HG03575 (cell line): ENCODE measurements around the gene TMEM63A.
"Not testable (repeated sequence)": the region's sequence is repeated elsewhere in the genome, so short reads cannot be mapped to it uniquely, and the experiment has no call there.

ENCODE experiments used
- ATAC-seq: cut with Tn5 transposase; IDR thresholded peaks from one replicate; pipeline ENCODE4 v1.9.1; 2021; ENCODE audit not compliant: unreplicated experiment, insufficient number of reproducible peaks, low FRiP score; ENCODE audit errors: extremely low read depth

The TMEM63A gene

GRCh38 chr1:225834417-225835329, 47.5 kb downstream of the TMEM63A start:
- no peak for ATAC-seq

- ATAC-seq, result no peak
These were observed 51.3 kb downstream of the TMEM63A start for GRCh38 chr1:225830841-225831240.

GRCh38 chr1:225828706-225829345, 53.4 kb downstream of the TMEM63A start:
- ATAC-seq, result no peak

GRCh38 chr1:225827076-225827475, 55.1 kb downstream of the TMEM63A start:
- no peak for ATAC-seq

GRCh38 chr1:225825607-225826007, 56.6 kb downstream of the TMEM63A start:
- ATAC-seq, result no peak

GRCh38 chr1:225825078-225825477, 57.1 kb downstream of the TMEM63A start:
- ATAC-seq, result no peak

- ATAC-seq, result no peak
These were observed 57.6 kb downstream of the TMEM63A start for GRCh38 chr1:225824533-225824941.

- no peak for ATAC-seq
These were observed 58.3 kb downstream of the TMEM63A start for GRCh38 chr1:225823811-225824261.

GRCh38 chr1:225822655-225823403, 59.4 kb downstream of the TMEM63A start:
- ATAC-seq, result no peak

- ATAC-seq, result no peak
These were observed 61.6 kb downstream of the TMEM63A start for GRCh38 chr1:225820522-225821120.

GRCh38 chr1:225819346-225820192, 62.6 kb downstream of the TMEM63A start:
- ATAC-seq, result no peak

- no peak for ATAC-seq
These were observed 64.0 kb downstream of the TMEM63A start for GRCh38 chr1:225818229-225818628.

GRCh38 chr1:225817611-225818061, 64.5 kb downstream of the TMEM63A start:
- no peak for ATAC-seq

- no peak for ATAC-seq
These were observed 65.3 kb downstream of the TMEM63A start for GRCh38 chr1:225816643-225817538.

- ATAC-seq, result no peak
These were observed 66.5 kb downstream of the TMEM63A start for GRCh38 chr1:225815526-225816178.

- ATAC-seq, result not testable (repeated sequence)
These were observed 67.1 kb downstream of the TMEM63A start for GRCh38 chr1:225815090-225815489.

- ATAC-seq, result no peak
These were observed 67.8 kb downstream of the TMEM63A start for GRCh38 chr1:225814381-225814780.
